ENCODE measurements around the gene KANSL2.
A peak's percentile ranks its signal among the peaks of the same experiment; 100 is the strongest.
"Not testable (repeated sequence)": the region's sequence is repeated elsewhere in the genome, so short reads cannot be mapped to it uniquely, and the experiment has no call there.

Gene KANSL2

DNA sequence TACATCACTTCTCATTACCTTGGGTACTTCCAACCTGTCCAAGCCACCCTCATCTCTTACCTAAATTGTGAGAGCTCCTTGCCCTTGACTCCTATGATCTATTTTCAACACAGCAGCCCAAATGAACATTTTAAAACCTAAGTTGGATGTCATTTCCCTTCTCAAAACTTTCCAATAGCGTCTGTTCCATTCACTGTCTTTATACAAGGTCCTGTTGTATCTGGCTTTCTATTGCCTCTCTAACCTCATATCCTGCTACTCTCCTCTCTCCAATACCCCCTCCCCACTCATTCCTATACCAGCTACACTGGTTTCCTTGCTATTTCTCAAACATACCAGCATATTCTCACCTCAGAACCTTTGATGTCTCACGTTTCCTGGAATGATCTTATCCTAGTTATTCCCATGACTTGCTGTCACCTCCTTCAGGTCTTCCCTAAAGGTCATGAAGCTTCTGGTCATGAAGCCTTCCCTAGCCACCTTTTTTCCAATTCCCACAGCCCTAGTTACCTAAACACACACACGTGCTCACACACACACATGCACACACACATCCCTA is 4.1 kb upstream of the KANSL2 start:
- DNase-seq (ENCODE audit: low read depth in 2 of 3, low spot score in 2 of 3), result no peak

GRCh38 chr12:48683534-48683933 is 1.5 kb upstream of the KANSL2 start:
- DNase-seq (ENCODE audit: low read depth in 2 of 3, low spot score in 2 of 3), result no peak

- DNase-seq (ENCODE audit: low read depth in 2 of 3, low spot score in 2 of 3), result no peak
Observed at GRCh38 chr12:48682927-48683326, 889 bp upstream of the KANSL2 start.

DNA sequence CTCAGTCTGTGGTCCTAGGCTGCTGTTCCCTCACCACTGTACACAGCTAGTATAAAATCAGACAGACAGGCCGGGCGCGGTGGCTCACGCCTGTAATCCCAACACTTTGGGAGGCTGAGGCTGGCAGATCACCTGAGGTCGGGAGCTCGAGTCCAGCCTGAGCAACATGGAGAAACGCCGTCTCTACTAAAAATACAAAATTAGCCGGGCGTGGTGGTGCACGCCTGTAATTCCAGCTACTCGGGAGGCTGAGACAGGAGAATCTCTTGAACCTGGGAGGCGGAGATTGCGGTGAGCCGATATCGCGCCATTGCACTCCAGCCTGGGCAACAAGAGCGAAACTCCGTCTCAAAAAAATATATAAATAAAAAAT is 481 bp upstream of the KANSL2 start:
- not testable (repeated sequence) for DNase-seq (ENCODE audit: low read depth in 2 of 3, low spot score in 2 of 3)

DNA sequence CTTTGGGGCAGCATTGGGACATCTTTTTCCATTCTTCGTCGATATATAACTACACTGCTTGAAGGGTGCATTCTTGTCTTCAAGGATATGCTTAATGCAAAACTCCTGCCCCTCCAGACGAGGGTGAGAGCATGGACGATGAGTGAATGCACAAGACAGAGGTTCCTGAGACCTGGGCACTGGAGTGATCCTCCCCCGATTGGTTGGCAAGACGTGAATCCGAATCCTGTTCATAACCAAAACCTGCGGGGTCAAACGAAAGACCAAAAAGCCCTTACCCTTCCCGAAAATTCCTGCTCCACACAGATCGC is 684 bp downstream of the KANSL2 start:
- DNase-seq (ENCODE audit: low read depth in 2 of 3, low spot score in 2 of 3), result peak in 1 of 3 experiments; percentile 6

- DNase-seq (ENCODE audit: low read depth in 2 of 3, low spot score in 2 of 3), result no peak
Observed at GRCh38 chr12:48680861-48681260, 1.2 kb downstream of the KANSL2 start.

DNA sequence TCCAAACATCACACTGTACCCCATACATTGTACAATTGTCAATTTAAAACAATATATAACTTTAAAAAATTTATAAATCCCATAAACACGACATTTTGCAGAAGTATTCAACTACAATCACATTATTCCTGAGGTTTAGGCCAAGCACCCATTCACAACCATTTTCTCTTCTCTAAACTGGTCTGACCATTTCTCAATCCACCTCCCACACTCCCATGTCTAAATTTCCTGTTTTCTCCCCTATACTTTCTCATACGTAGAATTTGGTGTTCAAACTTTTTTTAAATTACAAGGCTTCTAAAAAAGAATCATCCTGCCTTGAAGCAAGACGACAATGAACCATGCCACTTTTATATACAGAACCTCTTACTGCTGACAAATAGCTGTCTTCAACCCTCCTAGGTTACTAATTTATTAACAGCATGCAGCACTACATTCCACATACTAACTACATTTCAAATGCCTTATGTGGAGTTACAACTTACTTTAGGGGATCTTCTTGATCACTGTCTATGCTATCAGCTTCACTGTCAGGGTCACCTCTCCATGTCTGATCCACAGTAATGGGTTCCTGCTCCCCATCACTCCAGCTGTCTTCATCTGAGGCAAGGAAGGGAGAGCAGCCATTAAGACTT is 3.4 kb downstream of the KANSL2 start:
- no peak for DNase-seq (ENCODE audit: low read depth in 2 of 3, low spot score in 2 of 3)

- DNase-seq (ENCODE audit: low read depth in 2 of 3, low spot score in 2 of 3), result no peak
Observed at GRCh38 chr12:48671231-48671856, 10.7 kb downstream of the KANSL2 start.

GRCh38 chr12:48668996-48669395 is 13.0 kb downstream of the KANSL2 start:
- no peak for DNase-seq (ENCODE audit: low read depth in 2 of 3, low spot score in 2 of 3)

- no peak for DNase-seq (ENCODE audit: low read depth in 2 of 3, low spot score in 2 of 3)
Observed at GRCh38 chr12:48659863-48660262, 22.2 kb downstream of the KANSL2 start.

GRCh38 chr12:48651681-48652080 is 30.4 kb downstream of the KANSL2 start:
- DNase-seq (ENCODE audit: low read depth in 2 of 3, low spot score in 2 of 3), result no peak

DNA sequence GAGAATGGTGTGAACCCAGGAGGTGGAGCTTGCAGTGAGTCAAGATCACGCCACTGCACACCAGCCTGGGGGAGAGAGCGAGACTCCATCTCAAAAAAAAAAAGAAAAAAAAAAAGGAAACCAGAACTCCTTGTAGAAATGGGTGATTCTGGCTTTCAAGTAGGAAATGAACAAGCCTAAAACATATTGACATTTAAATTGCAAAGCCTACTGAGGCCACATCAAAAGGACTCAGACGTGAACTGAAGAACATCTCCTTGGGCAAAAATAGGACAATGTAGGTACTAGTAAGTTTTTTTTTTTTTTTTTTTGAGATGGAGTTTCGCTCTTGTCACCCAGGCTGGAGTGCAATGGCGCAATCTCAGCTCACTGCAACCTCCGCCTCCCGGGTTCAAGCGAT is 36.7 kb downstream of the KANSL2 start:
- not testable (repeated sequence) for DNase-seq (ENCODE audit: low read depth in 2 of 3, low spot score in 2 of 3)

DNA sequence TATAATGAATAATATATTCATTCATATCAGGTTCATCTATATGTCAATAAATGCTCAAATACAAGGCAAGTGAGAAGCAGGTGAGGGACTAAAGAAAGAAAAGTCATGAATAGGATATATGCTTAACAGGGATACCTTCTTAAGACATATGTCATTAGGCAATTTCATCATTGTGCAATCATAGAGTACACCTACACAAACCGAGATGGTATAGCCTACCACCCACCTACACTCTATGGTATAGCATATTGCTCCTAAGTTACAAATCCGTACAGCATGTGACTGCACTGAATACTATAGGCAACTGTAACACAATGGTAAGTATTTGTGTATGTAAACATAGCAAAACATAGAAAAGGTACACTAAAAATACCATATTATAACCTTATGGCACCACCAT is 39.0 kb downstream of the KANSL2 start:
- DNase-seq (ENCODE audit: low read depth in 2 of 3, low spot score in 2 of 3), result no peak

- not testable (repeated sequence) for DNase-seq (ENCODE audit: low read depth in 2 of 3, low spot score in 2 of 3)
Observed at GRCh38 chr12:48641752-48642555, 40.1 kb downstream of the KANSL2 start.

DNA sequence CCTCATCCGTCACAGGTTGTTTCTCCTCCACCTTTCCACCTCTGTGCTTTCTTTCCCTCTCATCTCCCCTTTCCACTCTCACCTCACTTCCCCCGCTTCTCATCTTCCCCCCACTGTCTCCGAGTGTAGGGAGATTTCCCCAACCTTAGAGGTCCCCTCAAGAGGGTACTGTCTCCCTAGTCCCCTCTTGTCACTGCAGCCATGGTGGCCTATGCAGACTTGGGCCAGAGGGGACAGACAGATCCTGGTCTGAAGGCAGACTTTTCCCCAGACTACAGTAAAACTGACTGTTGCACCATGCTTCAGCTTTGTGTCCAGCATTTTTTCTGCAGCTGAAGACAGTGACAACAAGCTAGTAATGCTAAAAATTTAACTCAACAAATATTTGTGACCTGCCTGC is 41.2 kb downstream of the KANSL2 start:
- no peak for DNase-seq (ENCODE audit: low read depth in 2 of 3, low spot score in 2 of 3)

DNA sequence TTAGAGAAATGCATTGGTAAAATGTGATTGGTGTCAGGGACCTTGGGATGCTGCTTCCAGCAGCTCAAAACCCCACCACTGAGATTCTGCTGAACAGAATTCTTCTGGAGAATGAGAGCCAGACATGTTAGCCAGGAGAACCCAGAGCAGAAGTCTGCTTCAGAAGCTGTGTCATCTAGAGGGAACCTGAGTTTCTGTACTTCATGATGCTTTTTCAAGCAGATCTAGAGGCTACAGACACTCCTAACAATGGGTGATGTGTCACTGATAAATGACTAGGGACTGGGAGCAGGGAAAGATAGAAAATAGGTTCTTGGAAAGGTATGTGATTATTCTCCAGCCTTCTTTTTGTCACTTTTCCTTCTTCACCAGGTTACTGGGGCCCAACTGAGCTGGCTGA is 41.6 kb downstream of the KANSL2 start:
- DNase-seq (ENCODE audit: low read depth in 2 of 3, low spot score in 2 of 3), result no peak

DNA sequence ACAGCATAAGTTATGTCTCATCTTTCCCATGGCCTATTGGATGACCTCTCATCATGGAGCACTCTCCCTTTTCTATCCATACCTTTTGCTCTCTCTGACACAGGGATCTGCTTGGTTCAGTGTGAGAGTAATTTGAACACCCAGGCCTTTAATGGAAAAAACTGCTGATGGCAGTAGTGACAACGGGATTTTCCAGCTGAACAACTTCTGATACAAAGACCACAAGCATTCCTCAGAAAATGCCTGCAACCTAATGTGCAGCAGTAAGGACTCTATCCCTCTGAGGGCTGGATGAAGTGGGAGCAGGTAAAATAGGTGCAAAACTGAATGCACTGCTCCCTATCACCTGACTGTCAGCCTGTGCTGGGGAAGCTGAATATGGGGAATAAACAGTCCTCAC is 51.0 kb downstream of the KANSL2 start:
- no peak for DNase-seq (ENCODE audit: low read depth in 2 of 3, low spot score in 2 of 3)

- DNase-seq (ENCODE audit: low read depth in 2 of 3, low spot score in 2 of 3), result no peak
Observed at GRCh38 chr12:48630346-48630745, 51.7 kb downstream of the KANSL2 start.

DNA sequence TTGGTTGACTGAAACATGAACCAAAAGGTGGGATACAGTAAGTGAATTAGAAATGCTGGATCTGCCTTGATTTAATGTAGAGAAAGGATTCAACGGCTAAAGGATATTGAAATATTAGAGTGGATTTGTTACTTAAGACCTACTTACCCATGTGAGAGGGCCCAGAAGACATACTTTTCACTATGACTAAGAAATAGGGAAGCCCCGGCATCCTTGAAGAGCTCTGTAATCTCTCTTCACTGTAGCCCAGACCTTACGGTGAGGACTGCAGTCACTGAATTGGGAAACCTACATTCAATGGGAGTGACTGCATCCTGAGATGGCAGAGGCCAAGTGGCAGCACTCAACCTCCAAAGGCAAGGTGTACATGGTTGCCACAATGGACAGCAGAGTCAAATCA is 52.5 kb downstream of the KANSL2 start:
- no peak for DNase-seq (ENCODE audit: low read depth in 2 of 3, low spot score in 2 of 3)

- no peak for DNase-seq (ENCODE audit: low read depth in 2 of 3, low spot score in 2 of 3)
Observed at GRCh38 chr12:48627556-48627955, 54.5 kb downstream of the KANSL2 start.

DNA sequence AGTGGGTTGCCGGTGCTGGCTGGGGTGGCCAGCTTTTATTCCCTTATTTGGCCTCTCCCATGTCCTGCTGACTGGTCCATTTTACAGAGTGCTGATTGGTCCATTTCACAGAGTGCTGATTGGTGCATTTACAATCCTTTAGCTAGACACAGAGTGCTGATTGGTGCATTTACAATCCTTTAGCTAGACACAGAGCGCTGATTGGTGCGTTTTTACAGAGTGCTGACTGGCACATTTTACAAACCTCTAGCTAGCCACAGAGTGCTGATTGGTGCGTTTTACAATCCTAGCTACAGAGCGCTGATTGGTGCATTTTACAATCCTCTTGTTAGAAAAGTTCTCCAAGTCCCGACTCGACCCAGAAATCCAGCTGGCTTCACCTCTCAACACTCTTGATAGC is 59.0 kb downstream of the KANSL2 start:
- not testable (repeated sequence) for DNase-seq (ENCODE audit: low read depth in 2 of 3, low spot score in 2 of 3)

GRCh38 chr12:48618541-48618940 is 63.5 kb downstream of the KANSL2 start:
- DNase-seq (ENCODE audit: low read depth in 2 of 3, low spot score in 2 of 3), result peak; percentile 28 to 72 (median 38)
